ENCODE measurements around the gene FUZ. TPM values are rescaled to one million over a fixed set of nuclear protein-coding genes. Genes with fewer than 3 reads are reported as not detected.
A peak's percentile ranks its signal among the peaks of the same experiment; 100 is the strongest.

Gene FUZ
- total and polyA plus RNA-seq, 2 of the 4 experiments (the other 2 are of a cell fraction) = 12.1 to 14.3 TPM

DNA sequence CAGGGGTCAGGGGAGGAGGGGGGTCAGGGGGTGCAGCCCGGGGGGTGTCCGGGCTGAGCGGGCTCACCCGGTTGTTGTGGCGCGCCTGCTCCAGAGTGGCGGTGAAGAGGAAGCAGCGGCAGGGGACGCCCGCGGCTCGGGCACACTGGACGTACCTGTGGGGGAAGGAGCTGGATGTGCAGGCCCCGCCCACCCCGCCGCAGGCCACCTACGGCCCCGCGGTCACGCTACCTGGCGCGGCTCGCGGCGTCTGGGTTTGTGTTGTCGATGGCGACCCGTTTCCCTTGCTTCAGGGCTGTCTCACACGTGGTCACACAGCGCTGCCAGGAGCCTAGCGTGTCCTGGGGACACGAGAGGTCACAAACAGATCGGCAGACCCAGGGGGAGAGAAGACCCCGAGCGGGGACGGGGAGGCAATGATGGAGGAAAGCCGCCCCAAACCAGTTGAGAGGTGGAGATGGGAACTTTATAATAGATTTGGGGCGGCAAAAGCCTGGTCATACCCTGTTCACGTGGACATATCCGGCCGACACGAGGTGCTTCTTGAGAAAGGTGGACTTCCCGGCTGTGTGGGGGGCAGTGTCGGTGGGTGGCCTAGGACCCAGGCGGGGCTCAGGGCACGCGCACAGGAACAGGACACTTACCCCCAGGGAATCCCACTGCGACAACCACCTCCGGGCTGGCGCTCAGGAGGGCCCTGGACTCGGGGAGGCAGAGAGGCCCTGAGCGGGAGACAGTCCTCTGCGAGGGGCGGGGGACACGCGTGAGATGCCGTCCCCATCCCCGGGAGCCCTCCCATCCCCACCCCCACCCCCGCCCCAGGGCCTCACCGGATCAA lies 48.7 kb upstream of the FUZ start:
- Histone ChIP-seq H3K56ac (ENCODE audit: extremely low read depth, insufficient read depth, low read length) (no peak overlapping the region), H2AK9ac (replicated peaks; ENCODE audit: low read depth, low read length, poor library complexity) (peak overlapping the region; percentile 23), H3K23ac (ENCODE audit: low read depth, low read length) (no peak overlapping the region), H3K4ac (ENCODE audit: low read depth, low read length) (no peak overlapping the region), H3K4me3 (ENCODE audit: insufficient read depth, low read depth, low read length) (no peak overlapping the region), H3K36me3 (ENCODE audit: control insufficient read depth, insufficient read depth, low read length) (peaks cover 68% of the 10 kb centered on the region), H2BK5ac (ENCODE audit: low read depth, low read length, poor library complexity, severe bottlenecking) (no peak overlapping the region), H3K79me1 (ENCODE audit: low read depth in 1 of 2, low read length in 2 of 2) (peaks cover 23 to 77% of the 10 kb centered on the region in 2 experiments), H3K9me3 (ENCODE audit: control insufficient read depth, insufficient read depth, low read length) (no peaks in the 10 kb centered on the region), H2AK5ac (ENCODE audit: low read depth, low read length) (no peak overlapping the region), H3K27ac (ENCODE audit: insufficient read depth, low read length) (no peak overlapping the region), H3K14ac (replicated peaks; ENCODE audit: low read depth, low read length) (no peak overlapping the region), H4K5ac (ENCODE audit: low read depth, low read length) (no peak overlapping the region), H2AFZ (replicated peaks; ENCODE audit: low read length, poor library complexity) (no peak overlapping the region), H3K9me1 (ENCODE audit: insufficient read depth, low read length) (peaks cover 7% of the 10 kb centered on the region), H4K20me1 (ENCODE audit: insufficient read depth, low read length) (peaks cover 45% of the 10 kb centered on the region), H3K27me3 (ENCODE audit: control insufficient read depth, insufficient read depth, low read length) (no peaks in the 10 kb centered on the region), H2BK120ac (ENCODE audit: low read depth, low read length) (no peak overlapping the region), H4K8ac (ENCODE audit: low read depth in 2 of 2, low read length in 2 of 2) (no peak overlapping the region), H3K4me2 (ENCODE audit: low read depth, low read length) (no peak overlapping the region), H3K9ac (ENCODE audit: low read depth, low read length) (no peak overlapping the region), H2BK20ac (ENCODE audit: low read depth, low read length) (no peak overlapping the region), H3K18ac (ENCODE audit: low read depth, low read length) (no peak overlapping the region), H2BK15ac (ENCODE audit: low read depth, low read length) (no peak overlapping the region), H3K4me1 (ENCODE audit: control insufficient read depth, insufficient read depth, low read length) (peaks cover 14% of the 10 kb centered on the region), H4K91ac (ENCODE audit: insufficient read depth, low read depth, low read length) (no peak overlapping the region)
- ATAC-seq (ENCODE audit: low read depth) (no peak), DNase-seq (no peak)
- in situ Hi-C loops (cut with MboI; ENCODE audit: low sequenced_read_pairs) = no loop called here
- ChIA-PET CTCF (no interaction called here), POLR2A (ENCODE audit: unreplicated experiment) (no interaction called here)
- intact Hi-C loops (cut with micrococcal nuclease) = no loop called here
- dilution Hi-C loops (cut with HindIII; ENCODE audit: low sequenced_read_pairs, unreplicated experiment) = no loop called here
- 88% methylated on average over 38 of the region's 60 CpGs; no CpG with 5 or more reads in 1 of the 2 experiments for WGBS, 2 experiments (ENCODE audit: extremely low coverage in 2 of 2, insufficient read length in 1 of 2)
- BruUV-seq (replicated peaks) = no TSS peak
- TF ChIP-seq, protein P1, sequence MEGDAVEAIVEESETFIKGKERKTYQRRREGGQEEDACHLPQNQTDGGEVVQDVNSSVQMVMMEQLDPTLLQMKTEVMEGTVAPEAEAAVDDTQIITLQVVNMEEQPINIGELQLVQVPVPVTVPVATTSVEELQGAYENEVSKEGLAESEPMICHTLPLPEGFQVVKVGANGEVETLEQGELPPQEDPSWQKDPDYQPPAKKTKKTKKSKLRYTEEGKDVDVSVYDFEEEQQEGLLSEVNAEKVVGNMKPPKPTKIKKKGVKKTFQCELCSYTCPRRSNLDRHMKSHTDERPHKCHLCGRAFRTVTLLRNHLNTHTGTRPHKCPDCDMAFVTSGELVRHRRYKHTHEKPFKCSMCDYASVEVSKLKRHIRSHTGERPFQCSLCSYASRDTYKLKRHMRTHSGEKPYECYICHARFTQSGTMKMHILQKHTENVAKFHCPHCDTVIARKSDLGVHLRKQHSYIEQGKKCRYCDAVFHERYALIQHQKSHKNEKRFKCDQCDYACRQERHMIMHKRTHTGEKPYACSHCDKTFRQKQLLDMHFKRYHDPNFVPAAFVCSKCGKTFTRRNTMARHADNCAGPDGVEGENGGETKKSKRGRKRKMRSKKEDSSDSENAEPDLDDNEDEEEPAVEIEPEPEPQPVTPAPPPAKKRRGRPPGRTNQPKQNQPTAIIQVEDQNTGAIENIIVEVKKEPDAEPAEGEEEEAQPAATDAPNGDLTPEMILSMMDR (conservative IDR thresholded peaks at IDR 0.05; ENCODE audit: low read depth, low read length) = no peak
- TF ChIP-seq, protein P2, sequence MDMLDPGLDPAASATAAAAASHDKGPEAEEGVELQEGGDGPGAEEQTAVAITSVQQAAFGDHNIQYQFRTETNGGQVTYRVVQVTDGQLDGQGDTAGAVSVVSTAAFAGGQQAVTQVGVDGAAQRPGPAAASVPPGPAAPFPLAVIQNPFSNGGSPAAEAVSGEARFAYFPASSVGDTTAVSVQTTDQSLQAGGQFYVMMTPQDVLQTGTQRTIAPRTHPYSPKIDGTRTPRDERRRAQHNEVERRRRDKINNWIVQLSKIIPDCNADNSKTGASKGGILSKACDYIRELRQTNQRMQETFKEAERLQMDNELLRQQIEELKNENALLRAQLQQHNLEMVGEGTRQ (IDR thresholded peaks at IDR 0.05; ENCODE audit: low read depth, low read length) = no peak
- TF ChIP-seq RCOR1 (IDR thresholded peaks at IDR 0.05; ENCODE audit: insufficient replicate concordance, low read length) (no peak), MXI1 (IDR thresholded peaks at IDR 0.05; ENCODE audit: borderline replicate concordance, low read depth, low read length) (no peak), MAFK (IDR thresholded peaks at IDR 0.05; ENCODE audit: low read depth, low read length) (no peak), CHD1 (IDR thresholded peaks at IDR 0.05; ENCODE audit: low read depth, low read length) (no peak), RAD21 (IDR thresholded peaks at IDR 0.05; ENCODE audit: low read length) (no peak), RFX5 (IDR thresholded peaks at IDR 0.05; ENCODE audit: low read depth, low read length) (no peak), BHLHE40 (IDR thresholded peaks at IDR 0.05; ENCODE audit: low read depth, low read length) (no peak), CEBPB (IDR thresholded peaks at IDR 0.05; ENCODE audit: low read depth, low read length) (no peak), FOS (IDR thresholded peaks at IDR 0.05; ENCODE audit: low read depth, low read length) (no peak), NFE2L2 (IDR thresholded peaks at IDR 0.05; ENCODE audit: low read depth, low read length) (no peak), POLR2A (IDR thresholded peaks at IDR 0.05; ENCODE audit: low read depth, low read length) (no peak), SMC3 (IDR thresholded peaks at IDR 0.05; ENCODE audit: low read depth, low read length) (no peak)
- TF ChIP-seq, protein P3, sequence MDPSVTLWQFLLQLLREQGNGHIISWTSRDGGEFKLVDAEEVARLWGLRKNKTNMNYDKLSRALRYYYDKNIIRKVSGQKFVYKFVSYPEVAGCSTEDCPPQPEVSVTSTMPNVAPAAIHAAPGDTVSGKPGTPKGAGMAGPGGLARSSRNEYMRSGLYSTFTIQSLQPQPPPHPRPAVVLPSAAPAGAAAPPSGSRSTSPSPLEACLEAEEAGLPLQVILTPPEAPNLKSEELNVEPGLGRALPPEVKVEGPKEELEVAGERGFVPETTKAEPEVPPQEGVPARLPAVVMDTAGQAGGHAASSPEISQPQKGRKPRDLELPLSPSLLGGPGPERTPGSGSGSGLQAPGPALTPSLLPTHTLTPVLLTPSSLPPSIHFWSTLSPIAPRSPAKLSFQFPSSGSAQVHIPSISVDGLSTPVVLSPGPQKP (IDR thresholded peaks at IDR 0.05; ENCODE audit: borderline replicate concordance, low read depth, low read length) = no peak

Measured in IMR-90 (cell line).